IMR-90 (cell line): Measurements from ENCODE around the gene CFAP20. TPM values are rescaled to one million over a fixed set of nuclear protein-coding genes. Genes with fewer than 3 reads are reported as not detected.

ENCODE experiments used
- ATAC-seq: fragments of 200-7000 bp; cut with Tn5 transposase; 2 replicates; pipeline ENCODE4 v1.9.1; 2020; ENCODE audit warnings: low read depth, mild to moderate bottlenecking, moderate library complexity
- BruUV-seq: library from RNA; stranded (reverse); fragments of 400-500 nt; replicated peaks from 2 replicates; lab custom pipeline; 2021; lab: Mats Ljungman, UMichigan
- CTCF ChIA-PET: fragments of 300-600 bp; formaldehyde crosslinking; extraction: SDS; loops from one replicate; lab custom pipeline; 2021; ENCODE audit warnings: antibody characterized with exemption; lab: Yijun Ruan, JAX
- POLR2A ChIA-PET: fragments of 300-600 bp; sonication (Branson Sonifier 250); formaldehyde crosslinking; loops from one replicate; lab custom pipeline; 2022; ENCODE audit warnings: antibody characterized with exemption; ENCODE audit not compliant: unreplicated experiment; lab: Charles Lee
- DNase-seq: peaks from one replicate; pipeline ENCODE4 v3.0.0; 2013
- H2AFZ ChIP-seq: replicated peaks from 2 replicates; pipeline ENCODE3; 2013; ENCODE audit warnings: low read length, mild to moderate bottlenecking; ENCODE audit not compliant: poor library complexity
- H2AK5ac ChIP-seq: 2 replicates; pipeline ENCODE4 v1.6.1; 2013; ENCODE audit warnings: low read depth, low read length, inconsistent platforms
- H2AK9ac ChIP-seq: replicated peaks from 2 replicates; pipeline ENCODE3; 2013; ENCODE audit warnings: mild to moderate bottlenecking, low read depth, low read length, moderate library complexity; ENCODE audit not compliant: poor library complexity
- H2BK120ac ChIP-seq: 2 replicates; pipeline ENCODE4 v1.6.1; 2013; ENCODE audit warnings: low read depth, low read length, inconsistent platforms
- H2BK15ac ChIP-seq: 3 replicates; pipeline ENCODE4 v1.6.1; 2013; ENCODE audit warnings: low read depth, low read length, inconsistent platforms
- H2BK20ac ChIP-seq: 2 replicates; pipeline ENCODE4 v1.6.1; 2013; ENCODE audit warnings: low read depth, mild to moderate bottlenecking, inconsistent platforms, low read length, moderate library complexity
- H2BK5ac ChIP-seq: 2 replicates; pipeline ENCODE4 v1.6.1; 2013; ENCODE audit warnings: mild to moderate bottlenecking, low read depth, low read length, inconsistent platforms; ENCODE audit not compliant: poor library complexity, severe bottlenecking
- H3K14ac ChIP-seq: replicated peaks from 2 replicates; pipeline ENCODE4 v1.6.1; 2013; ENCODE audit warnings: low read depth, low read length, inconsistent platforms
- H3K18ac ChIP-seq: 2 replicates; pipeline ENCODE4 v1.6.1; 2013; ENCODE audit warnings: low read depth, low read length, control low read depth
- H3K23ac ChIP-seq: 2 replicates; pipeline ENCODE4 v1.6.1; 2013; ENCODE audit warnings: low read depth, low read length, inconsistent platforms
- H3K27ac ChIP-seq: 2 replicates; pipeline ENCODE4 v1.5.1; 2013; ENCODE audit warnings: mild to moderate bottlenecking, control low read depth, low read length; ENCODE audit not compliant: insufficient read depth
- H3K27me3 ChIP-seq: 2 replicates; pipeline ENCODE4 v1.6.1; 2013; ENCODE audit warnings: low read length; ENCODE audit not compliant: control insufficient read depth, insufficient read depth
- H3K36me3 ChIP-seq: 2 replicates; pipeline ENCODE4 v1.6.1; 2013; ENCODE audit warnings: low read length, mixed read lengths; ENCODE audit not compliant: control insufficient read depth, insufficient read depth
- H3K4ac ChIP-seq: 2 replicates; pipeline ENCODE4 v1.6.1; 2013; ENCODE audit warnings: low read depth, low read length, inconsistent platforms
- H3K4me1 ChIP-seq: 2 replicates; pipeline ENCODE4 v1.6.1; 2013; ENCODE audit warnings: low read length, mixed read lengths; ENCODE audit not compliant: control insufficient read depth, insufficient read depth
- H3K4me2 ChIP-seq: 2 replicates; pipeline ENCODE4 v1.6.1; 2013; ENCODE audit warnings: low read depth, mild to moderate bottlenecking, control low read depth, low read length, moderate library complexity
- H3K4me3 ChIP-seq: 2 replicates; pipeline ENCODE4 v1.5.1; 2013; ENCODE audit warnings: low read depth, mild to moderate bottlenecking, control low read depth, low read length, moderate library complexity; ENCODE audit not compliant: insufficient read depth
- H3K56ac ChIP-seq: 2 replicates; pipeline ENCODE4 v1.6.1; 2013; ENCODE audit warnings: low read length, inconsistent platforms; ENCODE audit not compliant: insufficient read depth; ENCODE audit errors: extremely low read depth
- H3K79me1 ChIP-seq, 2 experiments: 2 replicates each; pipeline ENCODE4 v1.6.1; 2013; ENCODE audit warnings: low read length in 2 of 2, inconsistent platforms in 1 of 2, low read depth in 1 of 2
- H3K9ac ChIP-seq: 2 replicates; pipeline ENCODE4 v1.6.1; 2013; ENCODE audit warnings: low read depth, low read length, control low read depth
- H3K9me1 ChIP-seq: 2 replicates; pipeline ENCODE4 v1.6.1; 2013; ENCODE audit warnings: low read length, inconsistent platforms; ENCODE audit not compliant: insufficient read depth
- H3K9me3 ChIP-seq: 2 replicates; pipeline ENCODE4 v1.6.1; 2013; ENCODE audit warnings: low read length; ENCODE audit not compliant: control insufficient read depth, insufficient read depth
- H4K20me1 ChIP-seq: 2 replicates; pipeline ENCODE4 v1.6.1; 2013; ENCODE audit warnings: low read length, inconsistent platforms; ENCODE audit not compliant: insufficient read depth
- H4K5ac ChIP-seq: 2 replicates; pipeline ENCODE4 v1.6.1; 2013; ENCODE audit warnings: mild to moderate bottlenecking, low read depth, low read length, control low read depth
- H4K8ac ChIP-seq, 2 experiments: 2 replicates each; pipeline ENCODE4 v1.6.1; 2013; ENCODE audit warnings: low read depth in 2 of 2, low read length in 2 of 2, control low read depth in 1 of 2, inconsistent platforms in 1 of 2
- H4K91ac ChIP-seq: 2 replicates; pipeline ENCODE4 v1.6.1; 2013; ENCODE audit warnings: low read depth, low read length, inconsistent platforms; ENCODE audit not compliant: insufficient read depth
- CEBPB ChIP-seq: IDR thresholded peaks from 2 replicates; pipeline ENCODE4 v1.6.1; 2012; ENCODE audit warnings: low read depth, low read length, improper control_type of control experiment
- CHD1 ChIP-seq: IDR thresholded peaks from 2 replicates; pipeline ENCODE4 v1.6.1; 2012; ENCODE audit warnings: low read depth, low read length, improper control_type of control experiment
- CTCF ChIP-seq: conservative IDR thresholded peaks from 2 replicates; pipeline ENCODE4 v1.5.1; 2012; ENCODE audit warnings: mild to moderate bottlenecking, low read depth, low read length, improper control_type of control experiment
- MAZ ChIP-seq: IDR thresholded peaks from 2 replicates; pipeline ENCODE4 v1.6.1; 2012; ENCODE audit warnings: low read depth, mild to moderate bottlenecking, low read length, improper control_type of control experiment, moderate library complexity, borderline replicate concordance
- MXI1 ChIP-seq: IDR thresholded peaks from 2 replicates; pipeline ENCODE4 v1.6.1; 2012; ENCODE audit warnings: low read depth, mild to moderate bottlenecking, low read length, moderate library complexity, borderline replicate concordance
- NFE2L2 ChIP-seq: fragments of 150-350 bp; IDR thresholded peaks from 2 replicates; pipeline ENCODE4 v1.6.1; 2016; ENCODE audit warnings: low read depth, mild to moderate bottlenecking, low read length
- POLR2A ChIP-seq: IDR thresholded peaks from 2 replicates; pipeline ENCODE4 v1.6.1; 2012; ENCODE audit warnings: mild to moderate bottlenecking, low read depth, low read length
- RAD21 ChIP-seq: IDR thresholded peaks from 2 replicates; pipeline ENCODE4 v1.6.1; 2012; ENCODE audit warnings: low read length, improper control_type of control experiment
- WGBS, 2 experiments: methylation state at CpG; one replicate each; pipeline versions ENCODE4 v1.1.5 to v1.1.7; 2013; ENCODE audit warnings: missing lambda C conversion rate in 2 of 2; ENCODE audit not compliant: insufficient read length in 1 of 2; ENCODE audit errors: extremely low coverage in 2 of 2; 5-methylcytosine and 5-hydroxymethylcytosine counted together
- dilution Hi-C: fragments of 300-500 bp; cut with HindIII; formaldehyde crosslinking; loops from one replicate; pipeline ENCODE4 v1.14.3; 2018; ENCODE audit warnings: low sequenced_read_pairs; ENCODE audit not compliant: unreplicated experiment
- in situ Hi-C: fragments of 300-500 bp; cut with MboI; formaldehyde crosslinking; loops from 3 replicates; pipeline ENCODE4 v1.14.3; 2019; ENCODE audit warnings: low sequenced_read_pairs, inconsistent platforms, mixed read lengths
- intact Hi-C: fragments of 100-400 bp; cut with micrococcal nuclease; formaldehyde crosslinking; loops from 2 replicates; pipeline ENCODE4 v1.10.0; 2022
- polyA plus RNA-seq, 3 experiments: library from polyadenylated mRNA; depleted of rRNA; stranded (reverse); fragments of >200 nt; gene quantifications; 2 replicates each; pipeline ENCODE4 v1.2.3, GENCODE V29; 2012; ENCODE audit warnings: low replicate concordance in 1 of 3
- total RNA-seq: library from RNA; depleted of rRNA; stranded (reverse); fragments of >200 nt; gene quantifications from 2 replicates; pipeline ENCODE4 v1.2.3, GENCODE V29; 2012

CFAP20 gene
- total and polyA plus RNA-seq, 2 of the 4 experiments (the other 2 are of a cell fraction): 39.1 to 54.0 TPM

DNA sequence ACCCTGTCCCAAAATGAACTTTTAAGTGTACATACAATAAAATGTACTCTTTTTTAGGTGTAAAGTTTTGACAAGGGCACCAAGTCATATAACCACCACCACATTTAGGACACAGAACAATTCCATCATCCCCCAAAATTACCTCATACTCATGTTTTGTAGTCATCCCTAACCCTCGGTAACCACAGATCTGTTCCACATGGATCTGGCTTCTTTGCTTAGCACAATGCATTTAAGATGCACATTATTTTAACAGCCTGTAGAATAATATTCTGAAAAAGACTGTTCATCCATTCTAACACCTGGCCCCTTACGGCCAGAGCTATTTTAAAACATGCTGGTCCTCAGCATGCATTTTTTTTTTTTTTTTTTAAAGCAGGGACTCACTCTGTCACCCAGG lies 25.2 kb upstream of the CFAP20 start:
- H3K27ac ChIP-seq: no peak overlapping the region
- H3K79me1 ChIP-seq: no peaks in the 10 kb centered on the region
- no peak overlapping the region for H3K18ac ChIP-seq
- H3K4me3 ChIP-seq: no peak overlapping the region
- no peak overlapping the region for H4K8ac ChIP-seq
- ChIA-PET CTCF (no interaction called here), POLR2A (no interaction called here)
- DNase-seq: no peak
- H2BK20ac ChIP-seq: no peak overlapping the region
- no peaks in the 10 kb centered on the region for H3K4me1 ChIP-seq
- no peak overlapping the region for H4K91ac ChIP-seq
- no peak overlapping the region for H3K4ac ChIP-seq
- H3K9me1 ChIP-seq: no peaks in the 10 kb centered on the region; the same call in 1 of the 2 replicates
- H3K9ac ChIP-seq: no peak overlapping the region
- no peak overlapping the region for H4K5ac ChIP-seq
- TF ChIP-seq NFE2L2 (no peak), POLR2A (no peak), MXI1 (no peak), CHD1 (no peak), CEBPB (no peak), CTCF (no peak), MAZ (no peak), RAD21 (no peak)
- no peak overlapping the region for H2BK5ac ChIP-seq
- in situ Hi-C loops: no loop called here
- no peak overlapping the region for H3K56ac ChIP-seq
- no peak overlapping the region for H3K23ac ChIP-seq
- ATAC-seq: no peak
- dilution Hi-C loops: no loop called here
- no peak overlapping the region for H3K14ac ChIP-seq
- H2AK9ac ChIP-seq: no peak overlapping the region
- no TSS peak for BruUV-seq
- no CpG with 5 or more reads among the region's 2 CpGs for WGBS, 2 experiments
- H2AK5ac ChIP-seq: no peak overlapping the region
- no peak overlapping the region for H2AFZ ChIP-seq
- H3K36me3 ChIP-seq: peaks cover 6% of the 10 kb centered on the region; the same call in 1 of the 2 replicates
- peaks cover 2% of the 10 kb centered on the region for H3K27me3 ChIP-seq
- no peaks in the 10 kb centered on the region for H3K9me3 ChIP-seq
- no peak overlapping the region for H3K4me2 ChIP-seq
- H2BK120ac ChIP-seq: no peak overlapping the region
- no peaks in the 10 kb centered on the region for H4K20me1 ChIP-seq
- H2BK15ac ChIP-seq: no peak overlapping the region
- intact Hi-C loops: no loop called here
